SU-DHL-6 (cell line): Measurements from ENCODE around the gene WNK1.

Experiments
- H2AFZ ChIP-seq: fragments of 200-600 bp; sonication (generic); 2 replicates; pipeline ENCODE4 v1.6.1; 2014; ENCODE audit warnings: low read depth, mild to moderate bottlenecking, moderate library complexity, mixed read lengths, antibody characterized with exemption, low read length; ENCODE audit not compliant: severe bottlenecking
- H3F3A ChIP-seq: fragments of 200-600 bp; shearing (Covaris generic); 2 replicates; pipeline ENCODE4 v1.6.0; 2016; ENCODE audit warnings: antibody characterized with exemption, mild to moderate bottlenecking; ENCODE audit not compliant: insufficient read depth
- H3K27ac ChIP-seq: fragments of 200-600 bp; sonication (generic); 2 replicates; pipeline ENCODE4 v1.5.1; 2016; ENCODE audit warnings: low read depth, mild to moderate bottlenecking, low read length, moderate library complexity, mixed read lengths
- H3K27me3 ChIP-seq: fragments of 200-600 bp; sonication (generic), shearing (Covaris generic); 2 replicates; pipeline ENCODE4 v1.6.0; 2014; ENCODE audit warnings: mild to moderate bottlenecking, low read length
- H3K36me3 ChIP-seq: fragments of 200-600 bp; sonication (generic); 2 replicates; pipeline ENCODE4 v1.6.1; 2014; ENCODE audit warnings: mild to moderate bottlenecking, low read length, mixed read lengths
- H3K4me2 ChIP-seq: fragments of 300-600, 200-600 bp; shearing (Covaris generic), sonication (generic); 2 replicates; pipeline ENCODE4 v1.6.0; 2014; ENCODE audit warnings: low read length, low read depth, mild to moderate bottlenecking; ENCODE audit not compliant: poor library complexity, severe bottlenecking
- H3K4me3 ChIP-seq: fragments of 200-600 bp; sonication (generic); 2 replicates; pipeline ENCODE4 v1.5.1; 2014; ENCODE audit warnings: antibody characterized with exemption, low read length, mild to moderate bottlenecking, mixed read lengths; ENCODE audit not compliant: insufficient read depth, poor library complexity, severe bottlenecking
- H3K79me2 ChIP-seq: fragments of 200-600 bp; sonication (generic); 2 replicates; pipeline ENCODE4 v1.6.1; 2014; ENCODE audit warnings: mild to moderate bottlenecking, low read length, moderate library complexity; ENCODE audit not compliant: insufficient read depth
- H3K9ac ChIP-seq: fragments of 200-600 bp; sonication (generic); 2 replicates; pipeline ENCODE4 v1.7.0; 2014; ENCODE audit warnings: mild to moderate bottlenecking, low read length
- H3K9me2 ChIP-seq: fragments of 200-600 bp; sonication (generic); replicated peaks from 2 replicates; pipeline ENCODE4 v1.6.1; 2014; ENCODE audit warnings: low read length; ENCODE audit not compliant: insufficient read depth
- H3K9me3 ChIP-seq: fragments of 200-600 bp; sonication (generic); 2 replicates; pipeline ENCODE4 v1.6.1; 2014; ENCODE audit warnings: low read length, mixed read lengths; ENCODE audit not compliant: insufficient read depth
- H4K20me1 ChIP-seq: fragments of 200-600 bp; sonication (generic); 2 replicates; pipeline ENCODE4 v1.6.1; 2014; ENCODE audit warnings: low read depth, mild to moderate bottlenecking, antibody characterized with exemption, low read length, moderate library complexity, mixed read lengths
- EZH2phosphoT487 ChIP-seq: fragments of 200-600 bp; sonication (generic), shearing (Covaris generic); conservative IDR thresholded peaks from 2 replicates; pipeline ENCODE4 v1.6.1; 2018; ENCODE audit warnings: mild to moderate bottlenecking, antibody characterized with exemption, low read length, moderate library complexity, mixed read lengths
- TF ChIP-seq, protein P1 (sequence below): fragments of 200-600 bp; sonication (generic); IDR thresholded peaks from one replicate; pipeline ENCODE4 v1.5.1; 2017; ENCODE audit warnings: antibody characterized with exemption, mild to moderate bottlenecking, low read length, moderate library complexity; ENCODE audit not compliant: insufficient read depth, poor library complexity, severe bottlenecking

The WNK1 gene

DNA sequence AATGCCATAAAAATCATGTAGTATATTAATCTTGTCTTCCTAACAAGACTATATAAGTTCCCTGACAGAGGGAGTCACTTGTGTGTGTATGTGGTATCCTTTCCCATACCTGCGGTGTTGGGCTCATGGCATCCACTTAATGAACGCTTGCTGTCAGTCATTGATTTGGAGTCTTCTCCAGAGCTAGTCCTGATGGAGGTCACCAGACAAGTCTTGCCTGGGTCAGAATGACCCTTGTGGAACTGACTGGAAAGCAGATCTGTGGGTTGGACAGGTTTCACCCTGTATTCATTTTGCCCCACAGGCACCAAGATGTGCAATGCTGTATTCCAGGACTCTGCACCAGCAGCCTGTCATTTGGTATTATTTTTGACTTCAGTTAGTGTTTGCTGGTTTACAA, 27.3 kb upstream of the WNK1 start:
- H2AFZ ChIP-seq, result no peak overlapping the region
- no peaks in the 10 kb centered on the region; the same call in 1 of the 2 replicates for H3F3A ChIP-seq
- H3K4me2 ChIP-seq, result no peak overlapping the region
- no peak overlapping the region for H3K9ac ChIP-seq
- H4K20me1 ChIP-seq, result no peaks in the 10 kb centered on the region
- TF ChIP-seq, protein P1, sequence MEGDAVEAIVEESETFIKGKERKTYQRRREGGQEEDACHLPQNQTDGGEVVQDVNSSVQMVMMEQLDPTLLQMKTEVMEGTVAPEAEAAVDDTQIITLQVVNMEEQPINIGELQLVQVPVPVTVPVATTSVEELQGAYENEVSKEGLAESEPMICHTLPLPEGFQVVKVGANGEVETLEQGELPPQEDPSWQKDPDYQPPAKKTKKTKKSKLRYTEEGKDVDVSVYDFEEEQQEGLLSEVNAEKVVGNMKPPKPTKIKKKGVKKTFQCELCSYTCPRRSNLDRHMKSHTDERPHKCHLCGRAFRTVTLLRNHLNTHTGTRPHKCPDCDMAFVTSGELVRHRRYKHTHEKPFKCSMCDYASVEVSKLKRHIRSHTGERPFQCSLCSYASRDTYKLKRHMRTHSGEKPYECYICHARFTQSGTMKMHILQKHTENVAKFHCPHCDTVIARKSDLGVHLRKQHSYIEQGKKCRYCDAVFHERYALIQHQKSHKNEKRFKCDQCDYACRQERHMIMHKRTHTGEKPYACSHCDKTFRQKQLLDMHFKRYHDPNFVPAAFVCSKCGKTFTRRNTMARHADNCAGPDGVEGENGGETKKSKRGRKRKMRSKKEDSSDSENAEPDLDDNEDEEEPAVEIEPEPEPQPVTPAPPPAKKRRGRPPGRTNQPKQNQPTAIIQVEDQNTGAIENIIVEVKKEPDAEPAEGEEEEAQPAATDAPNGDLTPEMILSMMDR, result no peak
- TF ChIP-seq EZH2phosphoT487, result no peak
- H3K27ac ChIP-seq, result no peak overlapping the region
- H3K9me2 ChIP-seq, result no peaks in the 10 kb centered on the region
- H3K36me3 ChIP-seq, result no peaks in the 10 kb centered on the region
- no peak overlapping the region for H3K4me3 ChIP-seq
- no peaks in the 10 kb centered on the region for H3K27me3 ChIP-seq
- H3K9me3 ChIP-seq, result no peaks in the 10 kb centered on the region
- no peaks in the 10 kb centered on the region for H3K79me2 ChIP-seq

DNA sequence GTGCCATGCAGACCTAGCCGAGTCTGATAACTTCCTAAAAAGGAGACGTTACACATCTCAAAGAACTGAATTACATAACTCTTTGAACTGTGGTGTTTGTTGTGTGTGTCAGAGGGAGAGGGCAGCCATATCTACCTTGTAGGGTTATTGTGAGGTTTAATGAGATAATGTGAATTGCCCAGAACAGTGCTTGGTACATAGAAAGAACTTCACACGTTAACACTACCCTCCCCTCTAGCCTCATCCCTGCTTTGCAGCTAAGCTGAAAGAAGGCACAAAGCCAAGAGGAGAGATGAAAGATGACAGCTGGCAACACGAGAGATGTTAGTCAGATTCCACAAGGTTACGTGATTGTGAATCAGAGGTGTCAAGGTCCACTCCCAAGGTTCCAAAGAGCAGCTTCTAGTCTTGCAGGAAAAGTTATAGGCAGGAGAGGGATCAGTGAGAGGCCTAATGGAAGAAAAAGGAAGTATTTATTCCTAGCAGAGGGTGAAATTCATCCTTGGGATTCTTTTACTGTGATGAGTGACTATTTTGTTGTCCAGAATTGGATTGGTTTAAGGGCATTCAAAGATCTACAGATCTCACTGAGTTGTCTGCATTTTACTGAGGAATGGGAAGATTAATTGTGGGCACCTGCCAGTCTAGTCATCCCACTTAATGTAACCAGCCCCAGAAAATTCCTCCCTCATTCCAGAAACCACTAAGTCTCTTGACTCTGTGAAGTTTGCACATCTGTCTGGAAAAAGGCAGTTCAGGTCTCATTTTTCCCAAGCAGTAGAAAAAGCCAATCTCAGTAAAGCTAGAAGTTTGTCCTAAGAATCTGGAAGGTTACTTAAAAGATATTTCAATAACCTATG, 25.9 kb upstream of the WNK1 start:
- Histone ChIP-seq H4K20me1 (no peaks in the 10 kb centered on the region), H3K27me3 (no peaks in the 10 kb centered on the region), H3K9me2 (no peaks in the 10 kb centered on the region), H3K36me3 (no peaks in the 10 kb centered on the region), H2AFZ (no peak overlapping the region), H3K9me3 (no peaks in the 10 kb centered on the region), H3K4me3 (no peak overlapping the region), H3K27ac (no peak overlapping the region), H3K79me2 (no peaks in the 10 kb centered on the region), H3F3A (no peaks in the 10 kb centered on the region; the same call in 1 of the 2 replicates), H3K4me2 (no peak overlapping the region), H3K9ac (no peak overlapping the region)
- TF ChIP-seq EZH2phosphoT487, result no peak
- TF ChIP-seq, protein P1, result no peak

DNA sequence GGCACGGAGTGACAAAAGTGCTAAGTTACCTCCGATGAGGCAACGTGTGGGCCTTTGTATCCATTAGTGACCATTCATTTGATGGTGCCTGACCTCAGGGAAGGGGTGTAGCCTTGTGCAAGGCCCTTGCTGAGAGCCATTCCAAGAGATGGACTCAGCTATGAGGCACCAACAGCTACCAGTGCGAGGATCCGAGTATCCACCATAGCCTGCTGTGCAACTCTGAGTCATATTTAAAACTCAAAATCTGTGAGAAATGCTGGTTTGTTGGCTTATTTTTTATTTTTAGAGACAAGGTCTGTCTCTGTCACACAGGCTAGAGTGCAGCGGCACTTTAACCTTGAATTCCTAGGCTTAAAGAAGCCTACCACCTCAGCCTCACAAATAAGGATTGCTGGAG, 25.1 kb upstream of the WNK1 start:
- Histone ChIP-seq H3K4me2 (no peak overlapping the region), H3K27ac (no peak overlapping the region), H3K79me2 (no peaks in the 10 kb centered on the region), H4K20me1 (no peaks in the 10 kb centered on the region), H3K36me3 (no peaks in the 10 kb centered on the region), H3K9me2 (no peaks in the 10 kb centered on the region), H3K27me3 (no peaks in the 10 kb centered on the region), H3K4me3 (no peak overlapping the region), H3K9ac (no peak overlapping the region), H2AFZ (no peak overlapping the region), H3K9me3 (no peaks in the 10 kb centered on the region), H3F3A (no peaks in the 10 kb centered on the region; the same call in 1 of the 2 replicates)
- TF ChIP-seq, protein P1, result no peak
- no peak for TF ChIP-seq EZH2phosphoT487
